ENCODE measurements around the gene LCN2. TPM values are rescaled to one million over a fixed set of nuclear protein-coding genes. Genes with fewer than 3 reads are reported as not detected.
A peak's percentile ranks its signal among the peaks of the same experiment; 100 is the strongest.

The LCN2 gene
- total and polyA plus RNA-seq, 9 of the 15 experiments (the other 6 are each of a cell fraction or from before 2014, with no cell fraction given) = 0.10 to 1.2 (median 0.44) TPM; not detected in 1

- TF ChIP-seq ZFP91 (CRISPR knock-in tag; IDR thresholded peaks at IDR 0.05) = no peak
- TF ChIP-seq RBM15 (IDR thresholded peaks at IDR 0.05; ENCODE audit: insufficient read depth, low read length) = no peak
- no peak for TF ChIP-seq XRCC3 (IDR thresholded peaks at IDR 0.05)
- peak; percentile 88 for TF ChIP-seq RBFOX2 (IDR thresholded peaks at IDR 0.05; ENCODE audit: low read depth, low read length)
- TF ChIP-seq NEUROD1 (IDR thresholded peaks at IDR 0.05; ENCODE audit: borderline replicate concordance, low read depth, low read length, partially characterized antibody) = peak; percentile 78
- TF ChIP-seq NCOA1 (IDR thresholded peaks at IDR 0.05; ENCODE audit: low read depth) = 0 out of 2 replicates have a peak, but pooled peaks have one; percentile 19
- TF ChIP-seq SMAD4 (CRISPR knock-in tag; conservative IDR thresholded peaks at IDR 0.05) = peak; percentile 59
- TF ChIP-seq POLR2AphosphoS5 (IDR thresholded peaks at IDR 0.05; ENCODE audit: control insufficient read depth, insufficient read depth, low read depth, low read length) = 0 out of 2 replicates have a peak, but pooled peaks have one; percentile 16
- TF ChIP-seq MITF (IDR thresholded peaks at IDR 0.05) = peak; percentile 70
- TF ChIP-seq ATF7 (IDR thresholded peaks at IDR 0.05) = peak; percentile 34
- peak; percentile 28; the same call in 1 of the 2 replicates for TF ChIP-seq TAL1 (IDR thresholded peaks at IDR 0.05)
- peak; percentile 88 for TF ChIP-seq MXD1 (CRISPR knock-in tag; IDR thresholded peaks at IDR 0.05; ENCODE audit: borderline replicate concordance, poor library complexity, severe bottlenecking)
- peak; percentile 72; the same call in 1 of the 2 replicates for TF ChIP-seq ZNF740 (CRISPR knock-in tag; IDR thresholded peaks at IDR 0.05)
- TF ChIP-seq ZNF740 (tag; IDR thresholded peaks at IDR 0.05) = no peak
- TF ChIP-seq SIN3A (IDR thresholded peaks at IDR 0.05; ENCODE audit: borderline replicate concordance in 2 of 2, control insufficient read depth in 1 of 2, low read depth in 2 of 2, low read length in 2 of 2) = peak; percentile 84 to 86; a peak in 3 of 4 replicates
- no peak for TF ChIP-seq HEY1 (CRISPR knock-in tag; IDR thresholded peaks at IDR 0.05; ENCODE audit: borderline replicate concordance)
- TF ChIP-seq ZNF395 (CRISPR knock-in tag; IDR thresholded peaks at IDR 0.05) = peak; percentile 86
- no peak for TF ChIP-seq MBD2 (IDR thresholded peaks at IDR 0.05; ENCODE audit: borderline replicate concordance, low read depth)
These were observed 21.0 kb upstream of the LCN2 start (continued) for GRCh38 chr9:128127990-128128835.
